Measurements from ENCODE around the gene GGA3. TPM values are rescaled to one million over a fixed set of nuclear protein-coding genes. Genes with fewer than 3 reads are reported as not detected.

The GGA3 gene
- total RNA-seq, 1 experiment from 2014 or later, result 58.3 TPM

GRCh38 chr17:75271233-75271954 lies 10.0 kb upstream of the GGA3 start (continued):
- peak; percentile 81 for TF ChIP-seq ZBTB33 (IDR thresholded peaks at IDR 0.05; ENCODE audit: extremely low read depth, insufficient replicate concordance, low read length)
- peak; percentile 86; the same call in 1 of the 2 replicates for TF ChIP-seq ZFX (IDR thresholded peaks at IDR 0.05)
- peak; percentile 72 for TF ChIP-seq SIN3A (IDR thresholded peaks at IDR 0.05; ENCODE audit: low read depth)
- no peak for TF ChIP-seq EZH2phosphoT487 (IDR thresholded peaks at IDR 0.05; ENCODE audit: borderline replicate concordance)
- peak; percentile 79 for TF ChIP-seq POLR2A (IDR thresholded peaks at IDR 0.05; ENCODE audit: borderline replicate concordance, extremely low read depth, insufficient read depth, insufficient read length)
- no peak for TF ChIP-seq ATF3 (IDR thresholded peaks at IDR 0.05)
- no peak for TF ChIP-seq REST (IDR thresholded peaks at IDR 0.05; ENCODE audit: low read depth)
- TF ChIP-seq POLR2AphosphoS5 (IDR thresholded peaks at IDR 0.05; ENCODE audit: low read depth, low read length), result peak; percentile 75
- TF ChIP-seq EGR1 (IDR thresholded peaks at IDR 0.05; ENCODE audit: low read depth), result no peak
